Ammon's horn (tissue), 1 donor: ENCODE results near the gene SLC25A19.
"Not testable (repeated sequence)": the region's sequence is repeated elsewhere in the genome, so short reads cannot be mapped to it uniquely, and the experiment has no call there.

Experiments used
- DNase-seq: peaks from one replicate; pipeline ENCODE4 v3.0.0-alpha.2; 2016; ENCODE audit warnings: low spot score

The SLC25A19 gene

DNA sequence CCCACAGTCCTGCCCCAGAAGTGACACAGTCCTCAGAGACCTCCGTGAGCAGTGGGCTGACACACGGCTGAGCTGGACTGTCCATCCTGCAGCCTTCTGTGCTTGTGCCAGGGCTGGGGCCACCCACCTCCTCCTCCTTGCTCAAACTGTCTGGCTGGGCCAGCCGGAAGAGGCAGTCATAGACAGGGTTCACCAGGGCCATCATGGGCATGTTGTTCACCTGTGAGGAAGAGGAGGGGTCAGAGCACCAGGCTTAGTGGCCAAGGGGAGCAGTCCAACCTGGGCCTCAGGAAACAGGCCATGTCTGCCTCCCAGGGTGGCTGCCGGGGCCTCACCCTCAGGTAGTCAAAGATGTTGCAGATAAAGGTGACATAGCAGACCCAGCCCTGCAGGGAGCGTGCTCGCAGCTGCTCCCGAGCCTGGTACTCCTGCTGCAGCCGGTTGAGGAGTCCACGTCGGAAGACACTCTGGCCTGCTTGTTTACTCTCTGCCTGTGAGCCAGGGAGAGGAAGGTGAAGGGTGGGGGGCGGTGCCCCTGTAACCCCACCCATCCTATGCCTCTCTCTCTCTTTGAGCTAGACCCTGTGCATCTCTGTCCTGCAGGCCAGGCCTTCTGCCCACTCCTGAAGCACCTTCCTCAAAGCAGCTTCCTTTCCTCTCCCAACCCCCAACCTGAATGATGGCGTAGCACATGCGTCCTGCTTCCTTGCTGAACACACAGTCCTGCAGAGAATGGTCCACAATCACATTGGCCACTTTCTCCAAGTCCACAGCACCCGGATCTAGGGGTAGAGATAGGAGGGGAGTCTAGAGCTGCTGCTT lies 21.6 kb downstream of the SLC25A19 start:
- no peak for DNase-seq

DNA sequence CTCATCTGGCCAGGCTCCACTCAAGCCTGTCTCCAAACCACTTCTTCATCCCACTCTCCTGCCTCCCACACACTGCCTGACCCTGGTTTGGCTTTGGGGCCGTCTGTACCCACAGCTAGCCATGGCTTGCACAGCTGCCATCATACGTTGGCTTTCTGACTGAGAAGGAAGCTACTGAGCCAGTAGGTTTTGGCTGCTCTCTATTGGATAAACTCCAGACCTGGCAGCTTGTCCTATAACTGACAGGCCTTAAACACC lies 22.2 kb downstream of the SLC25A19 start:
- DNase-seq: no peak

DNA sequence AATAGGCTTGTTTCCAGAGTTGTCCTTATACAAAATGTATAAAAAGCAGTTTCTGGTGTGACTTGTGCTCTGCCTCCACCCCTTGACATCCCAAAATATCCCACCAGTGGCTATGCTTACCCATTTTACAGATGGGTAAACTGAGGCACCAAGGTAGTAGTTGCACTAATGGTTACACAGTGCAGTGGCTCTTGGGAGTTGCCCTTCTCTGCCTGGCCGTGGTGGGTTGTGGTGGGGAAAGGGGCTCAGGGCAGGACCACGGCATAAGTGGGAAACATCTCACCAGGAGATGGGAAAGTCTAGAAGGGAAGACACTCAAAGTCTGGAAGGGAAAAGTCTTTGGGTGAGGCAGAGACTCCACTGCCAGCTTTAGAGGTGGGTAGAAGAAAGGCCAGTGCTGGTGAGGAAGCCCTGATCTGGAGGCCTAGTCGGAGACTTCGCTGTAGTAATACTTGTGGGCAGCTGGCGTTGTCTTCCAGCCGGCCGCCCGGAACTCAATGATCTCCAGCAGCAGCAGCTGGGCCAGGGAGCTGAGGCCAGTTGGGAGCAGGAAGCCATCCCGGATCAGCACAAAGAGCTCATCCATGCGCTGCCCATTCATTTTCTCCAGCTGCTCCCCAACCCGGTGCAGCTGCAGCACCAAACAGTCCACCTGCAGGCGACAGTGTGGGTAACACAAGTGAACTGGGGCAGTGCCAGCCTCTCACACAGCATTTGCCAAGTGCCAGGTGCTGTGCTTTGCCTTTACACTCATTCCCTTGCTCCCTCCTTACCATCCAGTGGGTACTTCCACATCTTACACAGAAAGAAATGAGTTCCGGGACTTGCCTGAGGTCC lies 22.7 kb downstream of the SLC25A19 start:
- DNase-seq: peak; percentile 72

DNA sequence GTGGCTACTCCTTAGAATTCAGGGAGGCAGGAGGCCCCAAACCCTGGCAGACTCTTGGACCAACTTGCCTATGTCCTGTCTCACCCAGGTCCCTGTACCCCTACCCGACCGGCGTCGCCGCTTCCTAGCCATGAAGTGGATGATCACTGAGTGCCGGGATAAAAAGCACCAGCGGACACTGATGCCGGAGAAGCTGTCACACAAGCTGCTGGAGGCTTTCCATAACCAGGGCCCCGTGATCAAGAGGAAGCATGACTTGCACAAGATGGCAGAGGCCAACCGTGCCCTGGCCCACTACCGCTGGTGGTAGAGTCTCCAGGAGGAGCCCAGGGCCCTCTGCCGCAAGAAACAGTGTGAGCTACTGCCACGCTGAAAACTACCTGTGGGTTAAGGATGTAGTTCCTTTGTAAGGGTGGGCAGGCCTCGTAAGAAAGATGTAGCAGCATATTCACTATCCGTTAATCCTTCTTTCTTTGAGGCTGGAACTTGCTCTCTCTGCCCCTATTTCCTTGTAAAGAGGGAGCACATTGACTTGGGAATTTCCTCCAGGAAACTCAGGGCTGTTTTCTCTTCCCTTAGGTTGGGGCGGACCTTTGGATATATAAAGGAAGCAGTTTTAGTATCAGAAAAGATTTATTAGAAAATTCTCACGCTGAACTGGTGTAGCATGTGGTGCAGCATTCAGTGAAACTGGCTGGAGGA lies 23.5 kb downstream of the SLC25A19 start:
- DNase-seq: no peak

DNA sequence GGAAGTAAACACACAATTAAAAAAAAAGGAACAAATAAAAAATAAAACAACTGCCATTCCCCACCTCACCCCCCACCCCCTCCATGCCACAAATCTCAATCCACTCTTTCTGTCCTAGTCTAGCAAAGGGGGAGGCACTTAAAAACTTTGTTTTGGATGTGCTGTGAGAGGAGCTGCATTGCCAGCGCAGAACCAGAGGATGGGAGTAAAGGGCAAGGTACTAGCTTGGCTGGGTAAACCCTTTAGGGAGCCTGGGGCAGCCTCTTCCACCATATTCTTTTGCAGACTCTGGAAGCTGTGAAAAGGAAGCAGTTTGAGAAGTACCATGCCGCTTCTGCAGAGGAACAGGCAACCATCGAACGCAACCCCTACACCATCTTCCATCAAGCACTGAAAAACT lies 26.2 kb downstream of the SLC25A19 start:
- no peak for DNase-seq

DNA sequence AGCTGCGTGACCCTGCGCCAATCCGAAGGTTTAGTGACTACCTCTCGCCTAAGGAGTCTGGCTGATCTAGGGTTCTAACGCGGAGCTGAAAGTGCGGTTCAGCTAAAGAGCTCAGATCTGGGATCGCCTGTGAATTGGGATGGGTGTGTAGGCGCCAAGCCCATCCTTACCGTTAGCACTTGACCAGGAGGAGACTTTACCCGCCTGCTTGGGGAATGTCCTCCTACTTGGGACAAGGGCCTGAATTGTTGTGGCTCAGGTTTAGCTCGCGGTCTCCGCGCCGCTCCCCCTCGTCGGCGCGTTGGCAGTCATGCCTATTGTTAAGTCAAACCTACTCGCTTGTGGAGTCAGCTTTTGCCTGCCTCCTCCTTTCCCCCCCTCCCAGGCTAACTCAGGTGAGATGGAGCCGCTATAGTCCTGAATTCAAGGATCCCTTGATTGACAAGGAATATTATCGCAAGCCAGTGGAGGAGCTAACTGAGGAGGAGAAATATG lies 27.1 kb downstream of the SLC25A19 start:
- DNase-seq: no peak

DNA sequence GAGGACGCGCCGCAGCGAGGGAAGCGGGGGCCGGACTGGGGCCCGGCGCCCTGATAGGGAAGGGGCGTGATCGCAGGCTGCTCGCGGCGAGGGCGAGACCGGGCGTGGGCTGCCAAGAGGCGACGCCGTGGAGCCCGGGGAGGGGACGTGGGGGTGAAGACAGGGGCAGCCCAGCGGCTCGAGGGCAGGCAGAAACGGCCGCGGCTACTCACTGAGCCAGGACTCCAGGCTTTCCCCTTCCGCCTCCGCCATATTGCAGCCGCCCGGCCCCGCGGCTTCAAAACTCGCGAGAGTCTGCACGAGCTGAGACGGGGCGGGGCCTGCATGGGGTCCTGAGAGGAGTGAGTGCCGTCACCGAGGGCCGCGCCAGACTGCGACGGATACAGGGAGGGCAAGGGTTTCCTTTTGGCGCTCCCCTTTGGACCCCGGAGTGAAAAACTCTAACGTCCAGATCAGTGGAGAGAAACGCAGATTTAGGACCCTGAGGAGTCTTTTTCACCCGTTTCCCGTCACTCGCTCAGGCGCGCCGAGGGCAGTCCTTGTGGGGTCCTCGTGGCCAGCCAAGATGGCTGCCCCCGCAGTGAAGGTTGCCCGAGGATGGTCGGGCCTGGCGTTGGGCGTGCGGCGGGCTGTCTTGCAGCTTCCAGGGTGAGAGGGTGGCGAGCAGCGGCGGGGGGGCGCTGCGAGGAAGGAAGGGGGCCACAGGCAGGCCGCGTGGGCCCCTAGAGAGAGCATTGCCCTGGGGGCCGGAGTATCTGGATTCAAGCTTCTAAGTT lies 27.7 kb downstream of the SLC25A19 start, which contains the start of the genes GGA3 and MRPS7:
GGA3 (minus strand) TSS at position 271 of the 776 bp plus-strand sequence; CDS start at position 252, 19 bp downstream.
MRPS7 (plus strand) TSS at position 544 of the 776 bp plus-strand sequence; CDS start at position 566, 22 bp downstream.
- peak; percentile 95 for DNase-seq

DNA sequence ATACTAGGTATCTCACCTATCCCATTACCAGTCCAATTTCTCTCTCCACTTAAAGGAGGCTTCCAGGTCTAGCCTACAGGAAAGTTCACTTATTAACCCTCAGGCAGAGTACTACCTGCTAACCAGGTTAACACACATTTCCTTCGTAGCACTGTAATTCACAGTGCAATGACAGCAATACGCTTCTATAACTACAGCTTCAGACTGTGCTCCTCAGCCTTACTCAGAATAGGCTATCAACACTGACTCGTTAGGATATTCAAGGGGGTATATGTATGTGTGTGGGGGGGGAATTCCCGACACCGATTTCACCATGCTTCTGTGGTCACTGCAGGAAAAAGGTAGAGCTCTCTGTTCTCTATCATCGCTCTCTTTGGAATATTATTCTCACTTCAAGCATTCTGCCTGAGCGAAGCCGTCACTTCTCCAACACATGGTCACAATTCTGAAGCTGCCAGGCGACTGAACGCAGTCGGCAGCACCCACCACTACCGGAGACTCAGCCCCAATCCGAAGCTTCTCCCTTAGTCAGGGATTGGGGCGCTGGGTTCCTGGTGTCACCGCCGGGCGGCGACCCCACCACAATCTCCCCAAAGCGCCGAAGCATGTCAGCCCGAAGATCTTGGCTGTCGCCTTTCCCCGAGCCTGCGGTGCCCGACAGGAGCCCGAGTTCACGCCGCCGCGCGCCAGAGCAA lies 28.4 kb downstream of the SLC25A19 start:
- no peak for DNase-seq

DNA sequence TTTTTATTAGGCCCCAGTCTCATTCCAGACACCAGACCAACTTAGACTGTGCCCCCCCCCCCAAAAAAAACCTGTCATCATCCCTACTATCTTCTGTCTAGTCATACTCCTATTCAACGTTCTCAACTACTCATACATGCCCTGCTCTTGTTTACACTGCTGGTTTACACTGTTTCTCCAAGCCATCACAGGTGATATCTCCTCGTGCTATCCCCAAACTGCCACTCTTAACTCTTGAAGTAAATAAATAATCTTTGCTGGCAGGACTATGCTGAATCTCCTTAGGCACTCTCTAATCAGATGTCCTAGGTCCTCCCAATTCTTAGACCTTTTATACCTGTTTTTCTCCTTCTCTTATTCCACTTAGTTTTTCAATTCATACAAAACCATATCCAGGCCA lies 32.0 kb downstream of the SLC25A19 start:
- not testable (repeated sequence) for DNase-seq

DNA sequence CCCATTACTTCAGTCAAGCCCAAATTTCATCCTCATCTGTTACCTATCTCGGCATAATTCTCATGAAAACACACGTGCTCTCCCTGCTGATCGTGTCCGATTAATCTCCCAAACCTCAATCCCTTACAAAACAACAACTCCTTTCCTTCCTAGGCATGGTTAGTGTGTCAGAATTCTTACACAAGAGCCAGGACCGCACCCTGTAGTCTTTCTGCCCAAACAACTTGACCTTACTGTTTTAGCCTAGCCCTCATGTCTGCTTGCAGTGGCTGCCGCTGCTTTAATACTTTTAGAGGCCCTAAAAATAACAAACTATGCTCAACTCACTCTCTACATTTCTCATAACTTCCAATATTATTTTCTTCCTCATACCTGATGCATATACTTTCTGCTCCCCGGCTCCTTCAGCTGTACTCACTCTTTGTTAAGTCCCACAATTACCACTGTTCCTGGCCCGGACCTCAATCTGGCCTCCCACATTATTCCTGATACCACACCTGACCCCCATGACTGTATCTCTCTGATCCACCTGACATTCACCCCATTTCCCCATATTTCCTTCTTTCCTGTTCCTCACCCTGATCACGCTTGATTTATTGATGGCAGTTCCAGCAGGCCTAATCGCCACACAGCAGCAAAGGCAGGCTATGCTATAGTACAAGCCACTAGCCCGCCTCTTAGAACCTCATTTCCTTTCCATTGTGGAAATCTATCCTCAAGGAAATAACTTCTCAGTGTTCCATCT lies 33.1 kb downstream of the SLC25A19 start:
- DNase-seq: not testable (repeated sequence)

DNA sequence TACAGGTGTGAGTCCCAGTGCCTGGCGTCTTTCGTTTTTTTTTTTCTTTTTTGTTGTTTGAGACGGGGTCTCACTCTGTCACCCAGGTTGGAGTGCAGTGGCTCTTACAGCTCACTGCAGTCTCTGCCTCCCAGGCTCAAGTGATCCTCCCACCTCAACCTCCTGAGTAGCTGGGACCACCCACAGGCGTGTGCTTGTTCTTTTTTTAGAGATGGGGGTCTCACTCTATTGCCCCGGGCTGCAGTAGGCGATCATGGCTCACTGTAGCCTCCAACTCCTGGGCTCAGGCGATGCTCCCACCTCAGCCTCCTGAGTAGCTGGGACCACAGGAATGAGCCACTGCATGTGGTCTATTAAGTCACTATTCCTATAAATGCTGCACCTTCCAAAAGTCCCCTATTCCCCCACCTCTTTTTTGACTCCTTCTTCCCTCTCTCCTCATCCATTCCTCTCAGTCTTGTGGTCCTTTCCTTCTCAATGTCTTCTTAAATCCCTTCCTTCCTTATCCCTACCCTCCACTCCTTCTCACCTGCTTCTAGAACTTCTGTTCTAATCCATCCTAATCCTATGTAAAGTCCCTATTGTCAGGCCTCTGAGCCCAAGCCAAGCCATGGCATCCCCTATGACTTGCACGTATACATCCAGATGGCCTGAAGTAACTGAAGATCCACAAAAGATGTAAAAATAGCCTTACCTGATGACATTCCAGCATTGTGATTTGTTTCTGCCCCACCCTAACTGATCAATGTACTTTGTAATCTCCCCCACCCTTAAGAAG lies 37.0 kb downstream of the SLC25A19 start:
- DNase-seq: no peak

DNA sequence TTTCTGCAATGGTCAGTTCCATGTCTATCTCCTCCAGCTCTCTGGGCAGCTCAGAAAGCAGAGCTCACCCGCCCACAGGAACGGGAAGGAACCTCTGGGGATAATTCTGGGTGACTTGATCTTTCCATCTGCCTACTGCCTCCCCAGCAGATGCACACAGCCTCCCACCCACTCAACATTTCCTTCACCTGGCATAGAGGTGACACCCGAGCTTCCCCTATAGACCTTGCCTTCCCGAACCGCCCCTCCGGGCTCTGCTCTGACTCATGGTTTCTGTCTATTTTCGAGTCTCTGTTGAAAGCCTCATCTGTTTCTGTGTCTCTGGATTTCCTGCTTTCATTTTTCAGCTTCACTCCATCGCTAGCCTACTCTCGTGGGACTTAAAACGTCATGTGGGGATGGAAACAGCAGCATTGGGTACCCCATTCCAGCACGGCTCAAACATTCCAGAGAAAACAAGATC lies 39.2 kb downstream of the SLC25A19 start:
- no peak for DNase-seq

DNA sequence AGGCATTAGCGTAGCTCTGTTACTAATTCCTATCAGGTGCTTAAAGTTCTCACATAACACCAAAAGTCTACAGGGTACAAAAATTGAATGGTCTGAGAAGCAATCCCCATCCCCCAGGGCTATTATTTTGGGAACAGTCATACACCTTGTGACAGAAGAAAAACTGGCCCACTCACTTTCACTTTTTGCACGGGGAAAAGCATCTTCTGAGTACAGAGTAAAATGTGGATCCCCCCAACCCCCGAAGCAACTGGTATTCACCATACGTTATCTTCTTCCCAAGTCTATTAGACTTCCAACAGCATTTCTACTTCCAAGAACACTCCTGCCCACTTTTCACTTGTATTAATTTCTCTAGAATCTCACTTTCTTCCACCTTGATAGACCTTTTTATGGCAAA lies 39.7 kb downstream of the SLC25A19 start:
- DNase-seq: no peak

DNA sequence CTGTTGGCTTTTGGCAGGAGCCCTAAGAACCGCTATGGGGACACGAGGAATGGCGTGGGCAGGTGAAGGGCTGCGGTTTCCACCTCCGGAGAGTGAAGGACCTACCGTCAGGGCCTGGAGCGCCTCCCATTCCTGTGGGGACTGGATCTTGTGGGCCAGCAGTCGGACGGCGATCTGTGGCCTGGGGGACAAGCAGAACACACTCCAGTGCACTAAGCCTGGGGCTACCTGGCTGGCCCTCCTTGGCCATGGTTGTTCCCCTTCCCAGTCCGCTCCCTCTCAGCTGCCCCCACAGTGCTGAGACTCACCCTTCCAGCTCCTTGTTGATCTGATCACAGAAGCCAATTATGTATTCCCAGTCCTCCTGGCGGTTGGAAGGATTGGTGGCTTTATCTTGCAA lies 42.8 kb downstream of the SLC25A19 start:
- no peak for DNase-seq

DNA sequence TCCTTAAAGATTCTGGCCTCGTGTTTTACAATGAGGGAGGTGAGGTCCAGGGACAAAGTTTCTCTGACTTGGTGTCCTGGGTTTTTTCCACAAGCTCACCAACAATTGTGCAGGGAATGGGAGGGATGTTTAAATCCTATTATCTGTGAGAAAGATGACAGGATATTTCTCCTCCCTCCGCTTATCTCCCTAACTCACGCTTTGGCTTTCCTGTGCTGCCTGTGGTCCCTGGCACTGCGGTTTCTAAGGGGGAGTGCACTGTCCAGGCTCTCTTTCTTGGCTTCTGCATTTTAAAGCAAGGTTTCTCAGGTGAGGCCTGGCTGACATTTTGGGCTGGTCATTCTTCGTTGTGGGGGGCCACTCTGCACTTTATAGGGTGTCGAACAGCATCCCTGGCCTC lies 44.2 kb downstream of the SLC25A19 start:
- DNase-seq: no peak

DNA sequence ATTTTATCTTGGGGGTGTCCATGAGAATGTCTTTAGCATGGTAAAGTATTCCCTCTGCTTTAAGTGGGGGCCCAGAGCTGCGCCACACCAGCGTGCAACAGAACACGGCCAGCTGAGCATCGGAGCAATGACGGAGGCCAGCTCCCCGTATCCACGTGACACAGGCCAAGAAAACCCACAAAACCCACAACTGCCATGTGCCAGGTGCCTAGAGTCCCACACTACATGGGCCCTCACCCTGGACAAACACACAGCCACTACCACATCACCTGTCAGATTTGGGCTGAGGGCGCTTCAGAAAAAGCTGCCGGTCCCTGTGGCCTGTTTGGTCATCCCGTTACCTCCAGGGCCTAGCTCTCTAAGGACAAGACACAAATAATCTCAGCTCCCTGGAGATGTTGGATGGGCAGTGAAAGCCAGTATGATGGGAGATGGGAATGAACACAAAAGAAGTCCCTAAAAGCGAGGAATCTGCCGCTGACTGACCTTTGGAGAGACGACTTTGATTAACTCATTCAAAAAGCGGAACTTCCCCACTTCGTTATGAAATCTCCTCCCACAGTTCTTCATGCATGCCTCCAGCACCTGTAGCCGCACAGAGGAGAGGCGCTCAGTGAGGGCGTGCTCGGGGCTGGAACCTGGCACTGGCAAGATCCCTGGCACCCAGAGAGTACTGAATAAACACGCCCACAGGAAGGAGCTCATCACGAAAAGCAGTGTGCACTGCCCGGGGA lies 44.9 kb downstream of the SLC25A19 start:
- no peak for DNase-seq

DNA sequence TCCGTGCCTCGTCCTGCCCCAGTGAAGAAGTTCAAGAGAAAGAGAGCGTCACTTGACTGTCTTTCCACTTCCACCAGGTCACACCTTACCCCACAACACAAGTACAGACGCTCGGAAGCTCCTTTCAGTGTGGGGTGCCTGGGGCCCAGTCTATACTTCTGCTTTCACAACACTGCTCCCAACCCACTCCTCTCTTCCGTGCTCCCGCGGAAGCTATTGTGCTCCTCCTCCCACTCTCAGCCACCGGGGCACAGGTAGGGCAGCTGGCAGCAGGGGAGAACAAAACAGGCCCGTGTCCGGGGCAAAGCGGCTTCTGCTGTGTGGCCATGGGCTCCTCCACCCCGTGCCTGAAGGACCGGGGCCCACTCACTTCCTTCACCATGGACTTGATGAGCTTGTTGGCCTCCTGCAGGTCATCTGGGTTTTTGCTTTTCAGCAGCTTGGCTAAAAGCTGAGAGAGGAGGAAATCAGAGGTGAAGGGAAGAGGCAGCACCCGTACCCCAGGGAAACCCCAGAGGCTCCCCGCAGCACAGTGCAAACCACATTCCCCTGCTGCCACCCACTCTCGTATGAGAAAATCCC lies 46.7 kb downstream of the SLC25A19 start:
- DNase-seq: no peak

DNA sequence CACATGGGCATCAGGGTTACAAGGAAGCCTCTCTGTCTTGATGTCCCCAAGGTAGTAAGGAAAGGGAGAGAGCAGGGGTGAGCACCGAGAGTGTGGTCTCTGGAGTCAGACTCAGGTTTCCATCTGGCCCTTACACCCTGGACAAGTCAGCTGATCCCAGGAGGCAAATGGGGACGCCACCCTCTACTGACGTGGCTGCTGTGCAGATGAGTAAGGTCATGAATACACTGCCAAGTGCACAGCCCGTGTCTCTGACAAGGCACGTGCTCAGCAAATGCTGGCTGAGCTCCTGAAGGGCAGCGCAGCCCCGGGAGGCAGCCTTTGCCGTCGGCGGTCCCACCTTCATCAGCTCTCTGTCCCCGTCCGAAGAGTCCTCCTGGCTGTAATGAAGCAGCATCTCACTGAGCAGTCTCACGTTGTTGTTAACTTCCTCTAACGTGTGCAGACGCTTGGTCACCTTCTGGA lies 47.2 kb downstream of the SLC25A19 start:
- no peak for DNase-seq
